Epithelial cell of esophagus (primary cell): ENCODE measurements around the gene ITPR2.

ENCODE experiments used
- DNase-seq: peaks from one replicate; pipeline ENCODE4 v3.0.0; 2010; ENCODE audit warnings: low read depth
- H3K4me3 ChIP-seq: 2 replicates; pipeline ENCODE4 v1.5.1; 2011; ENCODE audit warnings: mild to moderate bottlenecking, low read length, control low read depth
- CTCF ChIP-seq: IDR thresholded peaks from 2 replicates; pipeline ENCODE4 v1.5.1; 2011; ENCODE audit warnings: low read depth, mild to moderate bottlenecking, low read length, control low read depth, inconsistent platforms; ENCODE audit not compliant: insufficient read depth; ENCODE audit errors: missing control alignments

The ITPR2 gene

GRCh38 chr12:26548227-26548626 lies 284.8 kb downstream of the ITPR2 start:
- TF ChIP-seq CTCF: no peak
- no peak for DNase-seq
- H3K4me3 ChIP-seq: no peak overlapping the region

- TF ChIP-seq CTCF: no peak
- DNase-seq: no peak
- no peak overlapping the region for H3K4me3 ChIP-seq
Observed at GRCh38 chr12:26546535-26547314, 286.3 kb downstream of the ITPR2 start.

DNA sequence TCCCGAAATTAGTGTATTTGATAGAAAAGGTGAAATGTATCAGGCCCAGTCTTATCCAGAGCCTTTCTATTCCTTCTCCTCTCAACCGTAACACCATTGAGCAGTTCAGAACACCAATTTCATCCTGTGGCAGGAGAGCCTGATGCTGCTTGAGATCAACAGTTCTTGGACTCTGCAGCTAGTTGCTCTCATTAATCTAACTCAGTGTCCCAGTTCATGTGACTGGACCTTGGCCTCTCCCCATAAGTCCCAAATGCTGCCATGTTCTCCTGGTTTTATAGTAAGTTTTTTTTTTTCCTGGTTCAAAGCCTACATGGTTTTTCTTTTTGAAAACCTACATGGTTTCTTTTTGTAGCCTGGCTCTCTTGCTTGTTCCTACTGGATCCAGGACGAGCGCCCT lies 293.9 kb downstream of the ITPR2 start:
- TF ChIP-seq CTCF: no peak
- no peak for DNase-seq
- H3K4me3 ChIP-seq: no peak overlapping the region

GRCh38 chr12:26537651-26538050 lies 295.3 kb downstream of the ITPR2 start:
- no peak for DNase-seq
- no peak for TF ChIP-seq CTCF
- no peak overlapping the region for H3K4me3 ChIP-seq

DNA sequence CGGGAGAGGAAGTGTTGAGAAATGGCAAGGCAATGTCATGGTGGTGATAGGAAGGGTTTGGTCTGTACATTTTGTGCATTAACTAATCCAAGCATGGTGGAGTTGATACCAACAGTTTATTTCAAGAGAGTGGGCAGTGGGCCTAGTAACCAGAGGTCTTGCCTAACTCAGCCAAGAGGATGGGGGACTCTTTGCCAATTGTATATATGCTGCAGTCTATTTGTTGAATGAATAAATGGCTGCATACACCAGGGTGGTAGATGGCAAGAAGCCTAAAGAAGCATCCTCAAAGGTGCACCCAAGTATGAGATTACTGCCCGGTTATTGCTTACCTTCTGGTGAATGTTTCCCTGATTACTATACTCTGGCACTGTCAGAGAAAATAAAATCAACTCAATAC lies 295.9 kb downstream of the ITPR2 start:
- no peak for DNase-seq
- H3K4me3 ChIP-seq: no peak overlapping the region
- no peak for TF ChIP-seq CTCF

- no peak for DNase-seq
- no peak for TF ChIP-seq CTCF
- no peak overlapping the region for H3K4me3 ChIP-seq
Observed at GRCh38 chr12:26535826-26536225, 297.2 kb downstream of the ITPR2 start.

DNA sequence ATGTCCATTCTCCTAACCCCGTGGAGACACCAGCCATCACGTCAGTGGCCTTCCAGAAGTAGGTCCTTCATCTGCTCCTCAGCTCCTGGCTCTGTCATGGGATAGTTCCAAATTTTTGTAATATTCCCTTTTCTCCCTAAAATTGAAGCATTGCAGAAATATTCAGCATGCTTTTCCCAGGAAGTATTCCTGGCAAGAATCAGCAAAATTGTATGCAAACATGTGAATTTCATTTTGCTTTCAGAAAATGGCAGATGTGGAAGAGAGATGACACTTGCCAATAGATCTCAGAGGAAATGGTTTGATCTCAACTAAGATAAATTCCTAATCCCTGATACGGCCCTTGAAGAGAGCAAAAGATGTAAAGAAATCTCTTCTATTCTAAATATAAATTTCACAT lies 298.9 kb downstream of the ITPR2 start:
- no peak for DNase-seq
- TF ChIP-seq CTCF: no peak
- H3K4me3 ChIP-seq: no peak overlapping the region
